HCT116 (cell line): ENCODE measurements around the gene KIF13A. TPM values are rescaled to one million over a fixed set of nuclear protein-coding genes. Genes with fewer than 3 reads are reported as not detected.

Experiments
- ATAC-seq: fragments of 200-7000 bp; cut with Tn5 transposase; 2 replicates; pipeline ENCODE4 v1.9.1; 2020; ENCODE audit warnings: mild to moderate bottlenecking, moderate library complexity
- BruUV-seq: library from RNA; stranded (reverse); fragments of 400-500 nt; replicated peaks from 2 replicates; lab custom pipeline; 2021; lab: Mats Ljungman, UMichigan
- CTCF ChIA-PET: fragments of 300-600 bp; sonication (Branson Sonifier 250); formaldehyde crosslinking; loops from one replicate; lab custom pipeline; 2021; ENCODE audit warnings: antibody characterized with exemption; lab: Charles Lee
- POLR2A ChIA-PET: fragments of 300-600, 350-600 bp; sonication (Branson Sonifier 250); formaldehyde crosslinking; loops from one replicate; lab custom pipeline; 2021; ENCODE audit warnings: antibody characterized with exemption; lab: Charles Lee
- RAD21 ChIA-PET, 2 experiments: fragments of 300-600 bp; sonication (Branson Sonifier 250); formaldehyde crosslinking; loops; one replicate each; lab custom pipeline; 2023; ENCODE audit warnings: low total read pairs in 2 of 2; ENCODE audit not compliant: uncharacterized antibody in 2 of 2, unreplicated experiment in 2 of 2, low non-redundant PET in 1 of 2; lab: Charles Lee
- DNase-seq: peaks from one replicate; pipeline ENCODE4 v3.0.0-alpha.2; 2010; ENCODE audit warnings: low read depth, low spot score
- H2AFZ ChIP-seq: fragments of 200-600 bp; shearing (Covaris generic), sonication (generic); 2 replicates; pipeline ENCODE4 v1.6.1; 2017; ENCODE audit warnings: low read depth, mixed run types, mixed read lengths, antibody characterized with exemption, low read length; ENCODE audit not compliant: poor library complexity, severe bottlenecking
- H3K27ac ChIP-seq: 2 replicates; pipeline ENCODE4 v1.5.1; 2012; ENCODE audit warnings: low read depth, low read length
- H3K27me3 ChIP-seq: fragments of 200-600 bp; sonication (generic); 2 replicates; pipeline ENCODE4 v1.6.1; 2016; ENCODE audit warnings: mixed run types, low read length, mixed read lengths; ENCODE audit not compliant: insufficient read depth
- H3K36me3 ChIP-seq, 2 experiments: fragments of 200-500 bp in 1 of 2; fragments of 200-600 bp in 1 of 2; sonication (Bioruptor generic) in 1 of 2; sonication (generic) in 1 of 2; 2 replicates each; pipeline versions ENCODE4 v1.5.1 to v1.6.1; 2014 to 2016; ENCODE audit warnings: low read length in 2 of 2, inconsistent platforms in 1 of 2, mixed read lengths in 1 of 2, mixed run types in 1 of 2; ENCODE audit not compliant: insufficient read depth in 2 of 2, control insufficient read depth in 1 of 2
- H3K4me1 ChIP-seq, 2 experiments: fragments of 200-600 bp in 1 of 2; sonication (generic) in 1 of 2; 2 replicates each; pipeline versions ENCODE4 v1.5.1 to v1.6.1; 2012 to 2017; ENCODE audit warnings: low read length in 2 of 2, inconsistent platforms in 1 of 2, mild to moderate bottlenecking in 1 of 2, mixed read lengths in 1 of 2, mixed run types in 1 of 2, moderate library complexity in 1 of 2; ENCODE audit not compliant: insufficient read depth in 2 of 2, control insufficient read depth in 1 of 2
- H3K4me2 ChIP-seq: fragments of 200-600 bp; sonication (generic); 2 replicates; pipeline ENCODE4 v1.6.1; 2017; ENCODE audit warnings: mixed run types, low read length, mixed read lengths
- H3K4me3 ChIP-seq, 2 experiments: fragments of 200-600 bp in 1 of 2; sonication (generic) in 1 of 2; replicated peaks in 1 of 2; 2 replicates each; pipeline ENCODE4 v1.5.1; 2011 to 2016; ENCODE audit warnings: low read length in 2 of 2, control low read depth in 1 of 2, low read depth in 1 of 2, mild to moderate bottlenecking in 1 of 2, mixed read lengths in 1 of 2, mixed run types in 1 of 2
- H3K79me2 ChIP-seq: fragments of 200-600 bp; sonication (generic); 2 replicates; pipeline ENCODE4 v1.6.1; 2017; ENCODE audit warnings: mild to moderate bottlenecking, mixed run types, low read length, moderate library complexity, mixed read lengths; ENCODE audit not compliant: insufficient read depth
- H3K9ac ChIP-seq: fragments of 200-600 bp; sonication (generic); 2 replicates; pipeline ENCODE4 v1.6.1; 2016; ENCODE audit warnings: low read length, mixed read lengths
- H3K9me2 ChIP-seq: fragments of 200-600 bp; sonication (generic), shearing (Covaris generic); 2 replicates; pipeline ENCODE4 v1.6.1; 2017; ENCODE audit warnings: mixed run types, mild to moderate bottlenecking, moderate library complexity; ENCODE audit not compliant: insufficient read depth
- H3K9me3 ChIP-seq, 2 experiments: fragments of 200-500 bp in 1 of 2; fragments of 200-600 bp in 1 of 2; sonication (Bioruptor generic) in 1 of 2; sonication (generic) in 1 of 2; 2 replicates each; pipeline ENCODE4 v1.6.1; 2014 to 2017; ENCODE audit warnings: low read length in 2 of 2, mixed read lengths in 2 of 2, inconsistent platforms in 1 of 2, low read depth in 1 of 2, mild to moderate bottlenecking in 1 of 2, mixed run types in 1 of 2, moderate library complexity in 1 of 2; ENCODE audit not compliant: control insufficient read depth in 1 of 2, insufficient read depth in 1 of 2
- H4K20me1 ChIP-seq: fragments of 200-600 bp; sonication (generic), shearing (Covaris generic); 2 replicates; pipeline ENCODE4 v1.6.1; 2017; ENCODE audit warnings: mixed run types, mild to moderate bottlenecking, moderate library complexity; ENCODE audit not compliant: insufficient read depth
- EZH2phosphoT487 ChIP-seq: fragments of 200-600 bp; IDR thresholded peaks from 2 replicates; pipeline ENCODE4 v1.6.1; 2018; ENCODE audit warnings: antibody characterized with exemption, borderline replicate concordance
- ZNF274 ChIP-seq: fragments of 200-500 bp; sonication (Bioruptor generic); IDR thresholded peaks from 2 replicates; pipeline ENCODE4 v1.6.1; 2014; ENCODE audit warnings: mild to moderate bottlenecking, low read depth, low read length, inconsistent platforms
- intact Hi-C: fragments of 100-400 bp; cut with micrococcal nuclease; formaldehyde crosslinking; loops from 2 replicates; pipeline ENCODE4 v1.10.0; 2022
- total RNA-seq: library from RNA; stranded (reverse); gene quantifications from one replicate; pipeline ENCODE4 v1.2.1, GENCODE V29; 2021; ENCODE audit not compliant: unreplicated experiment

KIF13A gene
- total RNA-seq, 1 experiment from 2014 or later, result 23.1 TPM

DNA sequence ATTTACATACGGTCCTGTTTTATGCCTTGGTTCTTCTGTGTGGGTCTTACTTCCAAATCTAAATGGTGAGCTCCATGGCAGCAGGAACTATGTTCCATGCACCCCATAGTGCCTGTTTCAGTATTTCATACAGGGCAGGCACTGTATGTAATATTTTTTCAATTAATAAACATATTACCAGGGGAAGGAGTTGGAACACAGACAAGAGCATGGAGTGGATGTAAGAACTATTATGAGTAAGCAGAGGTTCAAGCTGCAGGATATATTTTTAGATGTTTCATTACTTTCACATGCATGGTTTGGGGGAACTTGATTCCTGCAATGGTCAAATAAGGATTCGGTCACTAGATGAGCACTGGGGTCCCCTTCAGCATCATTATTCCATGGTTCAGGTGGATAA lies 108.3 kb downstream of the KIF13A start:
- no peak for ATAC-seq

GRCh38 chr6:17878734-17879133 lies 108.7 kb downstream of the KIF13A start:
- no peak overlapping the region for H3K27ac ChIP-seq
- RAD21 ChIA-PET, result no interaction called here
- no peak overlapping the region for H3K4me2 ChIP-seq
- no peaks in the 10 kb centered on the region for H3K9me2 ChIP-seq
- no peaks in the 10 kb centered on the region for H4K20me1 ChIP-seq
- H2AFZ ChIP-seq, result no peak overlapping the region
- no TSS peak for BruUV-seq
- ATAC-seq, result no peak
- H3K9ac ChIP-seq, result no peak overlapping the region
- H3K27me3 ChIP-seq, result no peaks in the 10 kb centered on the region
- H3K9me3 ChIP-seq, result no peaks in the 10 kb centered on the region
- H3K4me1 ChIP-seq, result peaks cover 9 to 24% of the 10 kb centered on the region in 2 experiments
- CTCF ChIA-PET, result no interaction called here
- H3K4me3 ChIP-seq, result no peak overlapping the region
- no peaks in the 10 kb centered on the region for H3K79me2 ChIP-seq
- no peak for TF ChIP-seq EZH2phosphoT487
- TF ChIP-seq, all 23 proteins: peak for 0
- intact Hi-C loops, result no loop called here
- POLR2A ChIA-PET, result no interaction called here
- no peaks in the 10 kb centered on the region for H3K36me3 ChIP-seq
- no peak for DNase-seq

More for the DNA sequence above, 108.3 kb downstream of the KIF13A start:
- no peaks in the 10 kb centered on the region for H3K9me3 ChIP-seq
- no peaks in the 10 kb centered on the region for H3K9me2 ChIP-seq
- no peak overlapping the region for H3K4me2 ChIP-seq
- DNase-seq, result no peak
- no TSS peak for BruUV-seq
- RAD21 ChIA-PET, result no interaction called here
- H3K79me2 ChIP-seq, result no peaks in the 10 kb centered on the region
- H3K27ac ChIP-seq, result no peak overlapping the region
- H3K27me3 ChIP-seq, result no peaks in the 10 kb centered on the region
- intact Hi-C loops, result no loop called here
- H4K20me1 ChIP-seq, result no peaks in the 10 kb centered on the region
- H3K36me3 ChIP-seq, result no peaks in the 10 kb centered on the region
- H2AFZ ChIP-seq, result no peak overlapping the region
- no peak overlapping the region for H3K9ac ChIP-seq
- CTCF ChIA-PET, result no interaction called here
- no peak for TF ChIP-seq ZNF274
- TF ChIP-seq EZH2phosphoT487, result no peak
- TF ChIP-seq, all 23 proteins: peak for 0
- no peak overlapping the region for H3K4me3 ChIP-seq
- peaks cover 12 to 26% of the 10 kb centered on the region in 2 experiments for H3K4me1 ChIP-seq
- POLR2A ChIA-PET, result no interaction called here
